ENCODE results near the gene KIFC3.
"Not testable (repeated sequence)": the region's sequence is repeated elsewhere in the genome, so short reads cannot be mapped to it uniquely, and the experiment has no call there.

The KIFC3 gene

GRCh38 chr16:57801098-57801808 is 1.0 kb downstream of the KIFC3 start:
- no peak for DNase-seq
- H3K4me1 Mint-ChIP-seq = peaks cover 33% of the 10 kb centered on the region

GRCh38 chr16:57800200-57801097 is 1.8 kb downstream of the KIFC3 start:
- Mint-ChIP-seq H3K9me3 (no peaks in the 10 kb centered on the region), H3K4me3 (peak overlapping the region; percentile 25), H3K27ac (no peak overlapping the region), H3K4me1 (peaks cover 33% of the 10 kb centered on the region), H3K27me3 (peaks cover 26% of the 10 kb centered on the region), H3K36me3 (ENCODE audit: low read depth) (peaks cover 1% of the 10 kb centered on the region)
- ATAC-seq = no peak
- DNase-seq = no peak

More at GRCh38 chr16:57801098-57801808, 1.0 kb downstream of the KIFC3 start:
- no peaks in the 10 kb centered on the region for H3K9me3 Mint-ChIP-seq
- H3K27me3 Mint-ChIP-seq = peaks cover 30% of the 10 kb centered on the region
- peaks cover 1% of the 10 kb centered on the region for H3K36me3 Mint-ChIP-seq (ENCODE audit: low read depth)
- ATAC-seq = no peak
- peak overlapping the region; percentile 21 for H3K4me3 Mint-ChIP-seq
- no peak overlapping the region for H3K27ac Mint-ChIP-seq

DNA sequence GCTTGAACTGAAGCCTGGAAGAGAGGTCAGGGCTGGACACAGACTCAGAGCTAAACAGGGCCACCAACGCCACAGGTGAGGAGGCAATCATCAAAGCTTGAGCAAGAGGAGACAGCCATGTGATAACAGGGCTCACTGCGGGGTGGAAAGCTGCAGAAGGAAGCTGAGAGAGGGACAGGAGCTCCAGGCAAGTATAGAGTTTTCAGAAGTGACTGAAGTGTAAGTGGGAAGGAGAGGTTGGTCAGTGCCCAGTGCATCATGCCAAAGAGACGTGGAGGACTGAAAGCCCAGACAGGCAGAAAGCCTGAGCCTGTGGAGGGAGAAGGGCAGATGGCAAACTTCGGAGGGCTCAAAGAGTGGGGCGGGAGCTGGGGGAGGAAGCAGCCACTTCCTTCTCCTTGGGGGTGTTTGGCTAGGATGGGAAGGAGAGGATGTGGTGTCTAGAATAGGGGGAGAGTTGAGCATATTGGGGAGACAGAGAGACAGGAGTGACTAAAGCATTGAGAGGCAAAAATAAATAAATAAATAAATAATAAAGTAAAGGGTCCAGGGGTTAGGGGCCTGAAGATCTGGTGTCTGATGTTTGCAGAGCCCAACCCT is 2.6 kb downstream of the KIFC3 start:
- ATAC-seq (no peak), DNase-seq (no peak)
- H3K27me3 Mint-ChIP-seq = peaks cover 26% of the 10 kb centered on the region
- peaks cover 1% of the 10 kb centered on the region for H3K36me3 Mint-ChIP-seq (ENCODE audit: low read depth)
- peaks cover 33% of the 10 kb centered on the region for H3K4me1 Mint-ChIP-seq
- no peak overlapping the region for H3K4me3 Mint-ChIP-seq
- H3K9me3 Mint-ChIP-seq = no peaks in the 10 kb centered on the region
- no peak overlapping the region for H3K27ac Mint-ChIP-seq

DNA sequence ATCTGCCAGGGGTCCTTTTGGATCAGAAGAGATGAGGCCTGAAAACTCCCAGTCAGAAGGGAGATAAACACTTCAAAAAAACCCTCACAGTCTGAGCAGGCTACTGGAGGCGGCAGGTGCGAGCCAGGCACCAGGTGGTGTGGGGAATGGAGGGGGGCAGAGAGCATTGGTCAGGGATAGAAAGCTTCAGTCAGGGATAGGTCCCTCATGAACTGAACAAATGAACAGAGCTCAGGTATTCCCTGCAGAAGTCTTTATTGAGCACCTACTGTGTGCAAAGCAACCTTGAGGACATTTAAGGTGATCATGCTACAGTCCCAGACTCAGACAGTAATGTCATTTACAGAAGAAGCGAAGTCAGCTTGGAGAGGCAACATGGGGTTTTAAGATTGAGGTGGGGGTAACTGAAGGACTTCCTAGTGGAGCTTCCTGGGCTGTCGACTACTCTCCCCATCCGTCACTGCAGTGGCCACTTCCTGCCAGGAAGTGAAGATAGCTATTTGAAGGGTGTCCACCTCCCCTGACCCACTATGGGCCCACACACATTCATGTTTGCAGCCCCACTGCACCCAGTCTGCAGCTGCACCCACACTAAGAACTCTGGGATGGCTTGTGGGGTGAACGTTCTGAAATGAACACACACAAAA is 3.2 kb downstream of the KIFC3 start:
- Mint-ChIP-seq H3K27me3 (peaks cover 21% of the 10 kb centered on the region), H3K9me3 (no peaks in the 10 kb centered on the region), H3K4me3 (no peak overlapping the region), H3K4me1 (peaks cover 33% of the 10 kb centered on the region), H3K27ac (no peak overlapping the region), H3K36me3 (ENCODE audit: low read depth) (peaks cover 1% of the 10 kb centered on the region)
- DNase-seq (no peak), ATAC-seq (no peak)

- H3K36me3 Mint-ChIP-seq (ENCODE audit: low read depth) = peaks cover 1% of the 10 kb centered on the region
- ATAC-seq (no peak), DNase-seq (no peak)
- H3K4me3 Mint-ChIP-seq = no peak overlapping the region
- peaks cover 33% of the 10 kb centered on the region for H3K4me1 Mint-ChIP-seq
- no peaks in the 10 kb centered on the region for H3K9me3 Mint-ChIP-seq
- H3K27me3 Mint-ChIP-seq = peaks cover 21% of the 10 kb centered on the region
- no peak overlapping the region for H3K27ac Mint-ChIP-seq
Observed at GRCh38 chr16:57798267-57798810, 4.0 kb downstream of the KIFC3 start.

DNA sequence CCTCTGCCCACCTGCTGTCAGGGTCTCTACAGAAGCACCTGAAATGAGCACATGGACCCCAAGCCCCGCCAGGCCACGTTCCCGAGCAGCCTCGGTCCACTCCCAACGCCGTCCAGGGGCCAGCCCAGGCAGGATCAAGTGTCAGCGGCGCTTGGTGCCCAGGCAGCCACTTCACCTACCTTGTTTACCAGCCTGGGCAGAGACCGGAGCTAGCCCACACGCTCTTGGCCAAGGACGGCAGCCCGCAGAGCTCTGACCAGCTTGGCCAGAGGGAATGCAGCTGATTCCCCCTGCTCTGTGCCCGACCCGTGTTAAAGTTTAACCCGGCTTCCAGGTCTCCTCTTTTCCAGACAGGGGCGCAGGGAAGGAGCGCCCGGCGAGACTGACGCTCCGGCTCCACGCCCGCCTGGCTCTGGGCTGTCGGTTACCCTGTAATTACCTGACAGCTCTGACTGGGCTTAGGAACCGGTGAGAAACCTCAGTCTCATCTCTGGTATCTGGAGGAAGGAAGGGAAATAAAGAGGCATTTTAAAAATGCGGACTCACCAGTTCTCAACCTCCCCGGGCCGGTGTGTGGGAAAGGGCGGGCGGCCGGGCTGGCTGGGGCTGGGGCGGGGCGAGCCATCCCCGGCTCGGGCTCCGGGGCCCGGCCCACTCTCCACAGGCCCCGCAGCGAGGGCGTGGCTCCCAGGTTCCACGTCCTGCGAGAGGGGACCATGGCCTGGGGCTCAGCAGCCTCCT is 4.6 kb downstream of the KIFC3 start:
- Mint-ChIP-seq H3K36me3 (ENCODE audit: low read depth) (no peaks in the 10 kb centered on the region), H3K9me3 (no peaks in the 10 kb centered on the region), H3K4me1 (peaks cover 30% of the 10 kb centered on the region), H3K27ac (no peak overlapping the region), H3K27me3 (peaks cover 17% of the 10 kb centered on the region), H3K4me3 (no peak overlapping the region)
- ATAC-seq = no peak
- DNase-seq = no peak

DNA sequence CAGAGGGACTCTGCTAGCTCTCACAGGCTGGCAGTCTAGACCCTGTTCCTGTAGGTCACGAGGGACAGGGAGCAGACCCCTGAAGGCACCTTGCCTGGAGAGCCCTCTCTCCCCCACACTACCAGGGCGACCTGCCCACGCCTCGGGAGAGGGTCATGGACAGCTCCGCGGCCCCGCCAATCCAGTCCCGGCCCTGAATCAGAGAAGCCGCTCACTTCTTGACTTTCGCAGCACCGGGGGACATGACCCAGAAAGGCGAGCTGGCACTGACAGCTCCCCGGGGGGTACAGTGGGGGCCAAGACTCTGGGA is 5.1 kb downstream of the KIFC3 start:
- Mint-ChIP-seq H3K36me3 (ENCODE audit: low read depth) (no peaks in the 10 kb centered on the region), H3K4me3 (no peak overlapping the region), H3K4me1 (peaks cover 27% of the 10 kb centered on the region), H3K27ac (no peak overlapping the region), H3K9me3 (no peaks in the 10 kb centered on the region), H3K27me3 (peaks cover 15% of the 10 kb centered on the region)
- no peak for DNase-seq
- no peak for ATAC-seq

DNA sequence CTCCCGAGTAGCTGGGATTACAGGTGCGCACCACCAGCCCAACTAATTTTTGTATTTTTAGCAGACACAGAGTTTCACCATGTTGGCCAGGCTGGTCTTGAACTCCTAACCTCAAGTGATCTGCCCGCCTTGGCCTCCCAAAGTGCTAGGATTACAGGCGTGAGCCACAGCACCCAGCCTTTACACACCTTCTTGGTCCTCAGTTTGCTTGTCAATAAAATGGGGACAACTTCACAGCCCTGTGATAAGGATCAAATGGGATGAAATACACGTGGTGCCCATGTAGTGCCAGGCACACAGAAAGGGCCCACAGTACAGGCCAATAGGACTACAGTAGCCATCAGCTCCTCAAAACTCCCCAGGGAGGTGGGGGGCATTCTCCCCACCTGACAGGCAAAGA is 6.3 kb downstream of the KIFC3 start:
- not testable (repeated sequence) for H3K4me3 Mint-ChIP-seq; H3K9me3 Mint-ChIP-seq; DNase-seq; ATAC-seq; H3K27ac Mint-ChIP-seq; H3K36me3 Mint-ChIP-seq (ENCODE audit: low read depth)
- peaks cover 21% of the 10 kb centered on the region for H3K4me1 Mint-ChIP-seq
- peaks cover 14% of the 10 kb centered on the region for H3K27me3 Mint-ChIP-seq

DNA sequence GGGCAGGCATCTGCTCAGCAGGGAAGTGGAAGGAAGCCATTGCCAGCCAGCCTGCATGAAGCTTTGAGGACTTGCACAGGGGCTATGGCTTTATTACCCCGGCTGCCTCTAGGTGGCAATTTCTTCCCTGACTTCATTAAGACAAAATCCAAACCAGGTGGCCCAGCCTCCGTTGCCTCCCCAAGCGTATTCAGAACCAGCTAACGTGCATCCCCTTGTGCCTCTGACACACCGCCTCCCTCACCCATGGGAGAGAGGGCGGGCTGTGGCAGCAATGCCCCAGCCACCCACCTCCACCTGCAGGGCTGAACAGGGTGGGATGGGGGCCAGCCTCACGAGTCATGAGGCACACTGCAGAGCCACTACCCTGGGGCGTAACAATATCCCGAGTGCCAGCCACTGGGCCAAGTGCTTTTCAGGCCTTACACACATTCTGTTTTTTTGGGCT is 6.8 kb downstream of the KIFC3 start:
- Mint-ChIP-seq H3K4me1 (peaks cover 15% of the 10 kb centered on the region), H3K36me3 (ENCODE audit: low read depth) (no peaks in the 10 kb centered on the region), H3K4me3 (no peak overlapping the region), H3K27ac (no peak overlapping the region), H3K9me3 (no peaks in the 10 kb centered on the region), H3K27me3 (peaks cover 8% of the 10 kb centered on the region)
- no peak for DNase-seq
- ATAC-seq = peak; percentile 34

DNA sequence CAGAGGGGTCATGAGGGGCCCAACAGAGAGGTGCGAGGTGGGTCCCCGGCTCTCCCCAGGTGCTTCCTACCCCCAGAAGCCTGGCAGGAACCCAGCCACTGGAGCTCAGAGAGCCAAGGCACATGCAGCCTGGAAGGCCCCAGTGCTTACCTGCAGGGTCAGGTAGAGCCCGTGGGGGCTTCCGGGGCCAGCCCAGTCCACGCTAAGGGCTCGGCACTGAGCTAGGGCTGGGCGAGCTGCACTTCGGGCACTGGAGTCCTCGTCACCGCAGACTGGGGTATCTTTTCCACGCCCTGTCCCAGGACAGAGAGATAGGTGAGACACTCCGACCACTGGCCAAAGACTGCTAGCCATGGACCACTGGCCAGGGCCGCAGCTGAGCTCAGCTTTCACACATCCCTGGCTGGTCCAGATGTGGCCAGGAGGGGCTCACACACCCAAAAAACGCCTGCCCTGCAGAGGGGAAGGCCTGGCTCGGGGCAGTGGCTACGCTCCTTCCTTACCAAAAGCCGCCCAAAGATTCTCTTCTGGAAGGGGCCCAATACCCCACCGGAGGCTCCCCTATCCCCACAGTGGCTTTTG is 7.4 kb downstream of the KIFC3 start:
- Mint-ChIP-seq H3K4me1 (peaks cover 12% of the 10 kb centered on the region), H3K36me3 (ENCODE audit: low read depth) (no peaks in the 10 kb centered on the region), H3K4me3 (no peak overlapping the region), H3K27ac (no peak overlapping the region), H3K27me3 (peaks cover 5% of the 10 kb centered on the region), H3K9me3 (no peaks in the 10 kb centered on the region)
- ATAC-seq (no peak), DNase-seq (no peak)

GRCh38 chr16:57791893-57792461 is 10.3 kb downstream of the KIFC3 start:
- Mint-ChIP-seq H3K36me3 (ENCODE audit: low read depth) (no peaks in the 10 kb centered on the region), H3K27me3 (no peaks in the 10 kb centered on the region), H3K9me3 (no peaks in the 10 kb centered on the region), H3K4me1 (no peaks in the 10 kb centered on the region), H3K4me3 (no peak overlapping the region), H3K27ac (no peak overlapping the region)
- ATAC-seq = no peak
- no peak for DNase-seq

GRCh38 chr16:57791195-57791892 is 10.9 kb downstream of the KIFC3 start:
- Mint-ChIP-seq H3K9me3 (no peaks in the 10 kb centered on the region), H3K4me3 (no peak overlapping the region), H3K27me3 (no peaks in the 10 kb centered on the region), H3K36me3 (ENCODE audit: low read depth) (no peaks in the 10 kb centered on the region), H3K4me1 (no peaks in the 10 kb centered on the region), H3K27ac (no peak overlapping the region)
- ATAC-seq (no peak), DNase-seq (no peak)

DNA sequence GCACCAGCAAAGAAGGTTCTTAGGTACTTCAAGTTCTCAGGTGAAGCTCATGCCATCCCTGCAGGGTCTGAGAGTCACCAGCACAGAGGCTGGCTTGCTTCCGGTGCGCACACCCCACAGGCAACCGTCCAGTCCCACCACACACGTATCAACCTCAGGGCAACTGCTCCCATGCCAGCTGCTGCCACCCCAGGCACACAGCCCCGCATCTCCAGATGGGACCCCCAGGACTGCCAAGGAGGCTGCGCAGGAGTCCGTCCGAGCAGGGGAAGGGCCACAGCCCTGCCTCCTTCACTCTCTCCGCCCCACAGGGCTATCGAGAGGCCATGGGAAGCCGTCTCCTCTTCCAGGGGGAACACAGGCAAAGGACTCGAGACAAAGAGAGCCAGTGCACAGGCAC is 13.3 kb downstream of the KIFC3 start:
- Mint-ChIP-seq H3K9me3 (no peaks in the 10 kb centered on the region), H3K27me3 (no peaks in the 10 kb centered on the region), H3K4me3 (no peak overlapping the region), H3K36me3 (ENCODE audit: low read depth) (no peaks in the 10 kb centered on the region), H3K4me1 (no peaks in the 10 kb centered on the region), H3K27ac (no peak overlapping the region)
- ATAC-seq = no peak
- DNase-seq = no peak

Measured in activated naive CD8-positive, alpha-beta T cell treated with anti-CD3 and anti-CD28 coated beads, Interleukin-2, amount 50 U/mL, for 24 hours (primary cell).